HCT116 (cell line): Measurements from ENCODE around the gene TMEM109. TPM values are rescaled to one million over a fixed set of nuclear protein-coding genes. Genes with fewer than 3 reads are reported as not detected.

Experiments
- ATAC-seq: fragments of 200-7000 bp; cut with Tn5 transposase; 2 replicates; pipeline ENCODE4 v1.9.1; 2020; ENCODE audit warnings: mild to moderate bottlenecking, moderate library complexity
- BruUV-seq: library from RNA; stranded (reverse); fragments of 400-500 nt; replicated peaks from 2 replicates; lab custom pipeline; 2021; lab: Mats Ljungman, UMichigan
- CTCF ChIA-PET: fragments of 300-600 bp; sonication (Branson Sonifier 250); formaldehyde crosslinking; loops from one replicate; lab custom pipeline; 2021; ENCODE audit warnings: antibody characterized with exemption; lab: Charles Lee
- POLR2A ChIA-PET: fragments of 300-600, 350-600 bp; sonication (Branson Sonifier 250); formaldehyde crosslinking; loops from one replicate; lab custom pipeline; 2021; ENCODE audit warnings: antibody characterized with exemption; lab: Charles Lee
- RAD21 ChIA-PET, 2 experiments: fragments of 300-600 bp; sonication (Branson Sonifier 250); formaldehyde crosslinking; loops; one replicate each; lab custom pipeline; 2023; ENCODE audit warnings: low total read pairs in 2 of 2; ENCODE audit not compliant: uncharacterized antibody in 2 of 2, unreplicated experiment in 2 of 2, low non-redundant PET in 1 of 2; lab: Charles Lee
- DNase-seq: peaks from one replicate; pipeline ENCODE4 v3.0.0-alpha.2; 2010; ENCODE audit warnings: low read depth, low spot score
- H2AFZ ChIP-seq: fragments of 200-600 bp; shearing (Covaris generic), sonication (generic); 2 replicates; pipeline ENCODE4 v1.6.1; 2017; ENCODE audit warnings: low read depth, mixed run types, mixed read lengths, antibody characterized with exemption, low read length; ENCODE audit not compliant: poor library complexity, severe bottlenecking
- H3K27ac ChIP-seq: 2 replicates; pipeline ENCODE4 v1.5.1; 2012; ENCODE audit warnings: low read depth, low read length
- H3K27me3 ChIP-seq: fragments of 200-600 bp; sonication (generic); 2 replicates; pipeline ENCODE4 v1.6.1; 2016; ENCODE audit warnings: mixed run types, low read length, mixed read lengths; ENCODE audit not compliant: insufficient read depth
- H3K36me3 ChIP-seq, 2 experiments: fragments of 200-500 bp in 1 of 2; fragments of 200-600 bp in 1 of 2; sonication (Bioruptor generic) in 1 of 2; sonication (generic) in 1 of 2; 2 replicates each; pipeline versions ENCODE4 v1.5.1 to v1.6.1; 2014 to 2016; ENCODE audit warnings: low read length in 2 of 2, inconsistent platforms in 1 of 2, mixed read lengths in 1 of 2, mixed run types in 1 of 2; ENCODE audit not compliant: insufficient read depth in 2 of 2, control insufficient read depth in 1 of 2
- H3K4me1 ChIP-seq, 2 experiments: fragments of 200-600 bp in 1 of 2; sonication (generic) in 1 of 2; 2 replicates each; pipeline versions ENCODE4 v1.5.1 to v1.6.1; 2012 to 2017; ENCODE audit warnings: low read length in 2 of 2, inconsistent platforms in 1 of 2, mild to moderate bottlenecking in 1 of 2, mixed read lengths in 1 of 2, mixed run types in 1 of 2, moderate library complexity in 1 of 2; ENCODE audit not compliant: insufficient read depth in 2 of 2, control insufficient read depth in 1 of 2
- H3K4me2 ChIP-seq: fragments of 200-600 bp; sonication (generic); 2 replicates; pipeline ENCODE4 v1.6.1; 2017; ENCODE audit warnings: mixed run types, low read length, mixed read lengths
- H3K4me3 ChIP-seq, 2 experiments: fragments of 200-600 bp in 1 of 2; sonication (generic) in 1 of 2; replicated peaks in 1 of 2; 2 replicates each; pipeline ENCODE4 v1.5.1; 2011 to 2016; ENCODE audit warnings: low read length in 2 of 2, control low read depth in 1 of 2, low read depth in 1 of 2, mild to moderate bottlenecking in 1 of 2, mixed read lengths in 1 of 2, mixed run types in 1 of 2
- H3K79me2 ChIP-seq: fragments of 200-600 bp; sonication (generic); 2 replicates; pipeline ENCODE4 v1.6.1; 2017; ENCODE audit warnings: mild to moderate bottlenecking, mixed run types, low read length, moderate library complexity, mixed read lengths; ENCODE audit not compliant: insufficient read depth
- H3K9ac ChIP-seq: fragments of 200-600 bp; sonication (generic); 2 replicates; pipeline ENCODE4 v1.6.1; 2016; ENCODE audit warnings: low read length, mixed read lengths
- H3K9me2 ChIP-seq: fragments of 200-600 bp; sonication (generic), shearing (Covaris generic); 2 replicates; pipeline ENCODE4 v1.6.1; 2017; ENCODE audit warnings: mixed run types, mild to moderate bottlenecking, moderate library complexity; ENCODE audit not compliant: insufficient read depth
- H3K9me3 ChIP-seq, 2 experiments: fragments of 200-500 bp in 1 of 2; fragments of 200-600 bp in 1 of 2; sonication (Bioruptor generic) in 1 of 2; sonication (generic) in 1 of 2; 2 replicates each; pipeline ENCODE4 v1.6.1; 2014 to 2017; ENCODE audit warnings: low read length in 2 of 2, mixed read lengths in 2 of 2, inconsistent platforms in 1 of 2, low read depth in 1 of 2, mild to moderate bottlenecking in 1 of 2, mixed run types in 1 of 2, moderate library complexity in 1 of 2; ENCODE audit not compliant: control insufficient read depth in 1 of 2, insufficient read depth in 1 of 2
- H4K20me1 ChIP-seq: fragments of 200-600 bp; sonication (generic), shearing (Covaris generic); 2 replicates; pipeline ENCODE4 v1.6.1; 2017; ENCODE audit warnings: mixed run types, mild to moderate bottlenecking, moderate library complexity; ENCODE audit not compliant: insufficient read depth
- EZH2 ChIP-seq: fragments of 200-600 bp; sonication (generic); IDR thresholded peaks from 2 replicates; pipeline ENCODE4 v1.6.1; 2017; ENCODE audit warnings: antibody characterized with exemption, mixed run types
- EZH2phosphoT487 ChIP-seq: fragments of 200-600 bp; IDR thresholded peaks from 2 replicates; pipeline ENCODE4 v1.6.1; 2018; ENCODE audit warnings: antibody characterized with exemption, borderline replicate concordance
- REST ChIP-seq: IDR thresholded peaks from 2 replicates; pipeline ENCODE4 v1.6.1; 2012; ENCODE audit warnings: low read depth
- intact Hi-C: fragments of 100-400 bp; cut with micrococcal nuclease; formaldehyde crosslinking; loops from 2 replicates; pipeline ENCODE4 v1.10.0; 2022
- total RNA-seq: library from RNA; stranded (reverse); gene quantifications from one replicate; pipeline ENCODE4 v1.2.1, GENCODE V29; 2021; ENCODE audit not compliant: unreplicated experiment

Gene TMEM109
- total RNA-seq, 1 experiment from 2014 or later, result 44.4 TPM

DNA sequence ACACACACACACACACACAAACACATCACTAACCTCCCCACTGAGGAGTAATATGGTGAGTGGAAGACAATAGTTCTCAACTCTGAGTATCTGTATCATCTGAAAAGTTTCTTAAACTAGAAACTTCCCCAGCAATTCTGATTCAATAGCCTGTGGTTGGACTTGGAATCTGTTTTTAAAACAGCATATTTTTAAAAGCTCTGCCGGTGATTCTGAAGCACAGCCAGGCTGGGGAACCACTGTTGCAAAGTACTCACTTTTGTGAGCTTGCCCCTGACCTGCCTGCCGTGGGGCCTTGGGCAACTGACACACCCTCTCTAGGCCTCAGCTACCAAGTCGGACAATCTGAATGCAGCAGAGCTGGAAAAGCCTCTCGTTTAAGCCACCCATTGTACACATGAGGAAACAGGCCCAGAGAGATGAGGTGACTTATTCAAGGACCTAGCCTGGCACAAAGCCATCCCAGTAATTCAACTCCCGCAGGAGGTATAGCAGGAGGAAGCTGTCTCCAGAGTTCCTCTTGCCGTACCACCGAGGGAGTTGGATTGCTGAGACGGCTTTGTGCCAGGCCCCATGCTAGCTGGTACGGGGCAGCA lies 29.1 kb downstream of the TMEM109 start:
- Histone ChIP-seq H3K79me2 (no peaks in the 10 kb centered on the region), H3K27ac (no peak overlapping the region), H3K4me2 (no peak overlapping the region), H3K27me3 (0 out of 2 replicates have a peak, but pooled peaks cover 11% of the 10 kb centered on the region), H3K36me3 (no peaks in the 10 kb centered on the region), H3K9me2 (no peaks in the 10 kb centered on the region), H2AFZ (no peak overlapping the region), H3K4me3 (no peak overlapping the region), H3K4me1 (no peaks in the 10 kb centered on the region), H3K9ac (no peak overlapping the region), H3K9me3 (no peaks in the 10 kb centered on the region), H4K20me1 (no peaks in the 10 kb centered on the region)
- intact Hi-C loops, result no loop called here
- TF ChIP-seq EZH2 (no peak), REST (no peak), EZH2phosphoT487 (no peak)
- ChIA-PET CTCF (no interaction called here), POLR2A (no interaction called here), RAD21 (no interaction called here)
- no TSS peak for BruUV-seq
- ATAC-seq (no peak), DNase-seq (no peak)
